PC-3 (cell line): ENCODE data around the gene WNT1. TPM values are rescaled to one million over a fixed set of nuclear protein-coding genes. Genes with fewer than 3 reads are reported as not detected.

Experiments used
- ATAC-seq: fragments of 200-7000 bp; cut with Tn5 transposase; 2 replicates; pipeline ENCODE4 v1.9.1; 2020; ENCODE audit warnings: mild to moderate bottlenecking, moderate library complexity
- BruUV-seq: library from RNA; stranded (reverse); fragments of 400-500 nt; replicated peaks from 2 replicates; lab custom pipeline; 2021; lab: Mats Ljungman, UMichigan
- CTCF ChIA-PET: fragments of 300-600 bp; sonication (Branson Sonifier 250); formaldehyde crosslinking; loops from one replicate; lab custom pipeline; 2022; ENCODE audit warnings: antibody characterized with exemption; lab: Charles Lee
- POLR2A ChIA-PET: fragments of 300-600 bp; sonication (Branson Sonifier 250); formaldehyde crosslinking; loops from one replicate; lab custom pipeline; 2022; ENCODE audit warnings: antibody characterized with exemption; ENCODE audit not compliant: unreplicated experiment; lab: Charles Lee
- DNase-seq: peaks from one replicate; pipeline ENCODE4 v3.0.0-alpha.2; 2015
- H2AFZ ChIP-seq: fragments of 300-600 bp; sonication (generic); 2 replicates; pipeline ENCODE4 v1.6.0; 2016; ENCODE audit warnings: antibody characterized with exemption, low read length
- H3F3A ChIP-seq: fragments of 300-600 bp; sonication (generic); one replicate; pipeline ENCODE4 v1.6.0; 2017; ENCODE audit warnings: antibody characterized with exemption, low read length, control low read depth, mild to moderate bottlenecking; ENCODE audit not compliant: unreplicated experiment
- H3K27ac ChIP-seq: fragments of 300-600 bp; sonication (generic); 2 replicates; pipeline ENCODE4 v1.5.1; 2016; ENCODE audit warnings: mild to moderate bottlenecking, low read length
- H3K27me3 ChIP-seq: fragments of 300-600 bp; sonication (generic); 2 replicates; pipeline ENCODE4 v1.6.1; 2016; ENCODE audit warnings: low read length, mixed read lengths
- H3K36me3 ChIP-seq: fragments of 300-600 bp; sonication (generic); 2 replicates; pipeline ENCODE4 v1.6.1; 2016; ENCODE audit warnings: low read depth, mixed run types, low read length, mixed read lengths
- H3K4me1 ChIP-seq: fragments of 300-600 bp; sonication (generic); 2 replicates; pipeline ENCODE4 v1.5.1; 2016; ENCODE audit warnings: low read length; ENCODE audit not compliant: insufficient read depth
- H3K4me2 ChIP-seq: fragments of 300-600 bp; sonication (generic); 2 replicates; pipeline ENCODE4 v1.6.0; 2016; ENCODE audit warnings: low read length
- H3K4me3 ChIP-seq: fragments of 300-600 bp; sonication (generic); 2 replicates; pipeline ENCODE4 v1.5.1; 2016; ENCODE audit warnings: mild to moderate bottlenecking, low read length, mixed read lengths
- H3K79me2 ChIP-seq: fragments of 300-600 bp; sonication (generic); 2 replicates; pipeline ENCODE4 v1.6.1; 2017; ENCODE audit warnings: low read length, mixed read lengths
- H3K9ac ChIP-seq: fragments of 300-600 bp; sonication (generic); 2 replicates; pipeline ENCODE4 v1.6.0; 2016; ENCODE audit warnings: mild to moderate bottlenecking, low read length
- H3K9me2 ChIP-seq: fragments of 300-600 bp; sonication (generic); replicated peaks from 2 replicates; pipeline ENCODE4 v1.6.1; 2016; ENCODE audit warnings: mixed run types, low read length, mixed read lengths
- H3K9me3 ChIP-seq: fragments of 300-600 bp; sonication (generic); 2 replicates; pipeline ENCODE4 v1.6.1; 2016; ENCODE audit warnings: low read length, mixed read lengths
- H4K20me1 ChIP-seq: fragments of 300-600 bp; sonication (generic); 2 replicates; pipeline ENCODE4 v1.6.1; 2016; ENCODE audit warnings: low read length, mixed read lengths
- EZH2 ChIP-seq: fragments of 300-600 bp; sonication (generic); IDR thresholded peaks from one replicate; pipeline ENCODE4 v1.6.1; 2017; ENCODE audit warnings: antibody characterized with exemption, mild to moderate bottlenecking, low read length; ENCODE audit not compliant: unreplicated experiment
- EZH2phosphoT487 ChIP-seq: fragments of 300-600 bp; sonication (generic); IDR thresholded peaks from 2 replicates; pipeline ENCODE4 v1.6.1; 2018; ENCODE audit warnings: mild to moderate bottlenecking, antibody characterized with exemption, low read length, borderline replicate concordance
- intact Hi-C: fragments of 100-400 bp; cut with micrococcal nuclease; formaldehyde crosslinking; loops from 2 replicates; pipeline ENCODE4 v1.9.0; 2023
- total RNA-seq: library from RNA; depleted of rRNA; stranded (reverse); fragments of >200 nt; gene quantifications from 2 replicates; pipeline ENCODE4 v1.2.3, GENCODE V29; 2014
- TF ChIP-seq, protein P1 (sequence below): fragments of 300-600 bp; sonication (generic); conservative IDR thresholded peaks from 2 replicates; pipeline ENCODE4 v1.5.1; 2017; ENCODE audit warnings: antibody characterized with exemption, low read depth, mild to moderate bottlenecking, low read length

Gene WNT1
- total RNA-seq, 1 experiment from 2014 or later, result not detected

GRCh38 chr12:48940181-48940580 is 37.9 kb upstream of the WNT1 start:
- Histone ChIP-seq H3K27me3 (no peaks in the 10 kb centered on the region), H3K36me3 (peaks cover 40% of the 10 kb centered on the region), H3K4me3 (no peak overlapping the region), H2AFZ (no peak overlapping the region), H3K79me2 (peaks cover 30% of the 10 kb centered on the region), H3K27ac (no peak overlapping the region), H3K9ac (no peak overlapping the region), H3K4me1 (no peaks in the 10 kb centered on the region), H3K9me2 (no peaks in the 10 kb centered on the region), H4K20me1 (peaks cover 14% of the 10 kb centered on the region; the same call in 1 of the 2 replicates), H3F3A (no peaks in the 10 kb centered on the region), H3K4me2 (no peak overlapping the region), H3K9me3 (no peaks in the 10 kb centered on the region)
- no TSS peak for BruUV-seq
- ATAC-seq (no peak), DNase-seq (no peak)
- intact Hi-C loops, result no loop called here
- ChIA-PET CTCF (interaction anchor here (0.5 kb wide), 1 partner anchor 10 kb away, joined by 3 read pairs; no protein-coding TSS in a partner anchor), POLR2A (interaction anchor here (0.5 kb wide), 1 partner anchor 821 kb away, joined by 4 read pairs; the partner anchor contains the start of gene PFKM)
- TF ChIP-seq EZH2 (no peak), EZH2phosphoT487 (no peak)
- TF ChIP-seq, protein P1, sequence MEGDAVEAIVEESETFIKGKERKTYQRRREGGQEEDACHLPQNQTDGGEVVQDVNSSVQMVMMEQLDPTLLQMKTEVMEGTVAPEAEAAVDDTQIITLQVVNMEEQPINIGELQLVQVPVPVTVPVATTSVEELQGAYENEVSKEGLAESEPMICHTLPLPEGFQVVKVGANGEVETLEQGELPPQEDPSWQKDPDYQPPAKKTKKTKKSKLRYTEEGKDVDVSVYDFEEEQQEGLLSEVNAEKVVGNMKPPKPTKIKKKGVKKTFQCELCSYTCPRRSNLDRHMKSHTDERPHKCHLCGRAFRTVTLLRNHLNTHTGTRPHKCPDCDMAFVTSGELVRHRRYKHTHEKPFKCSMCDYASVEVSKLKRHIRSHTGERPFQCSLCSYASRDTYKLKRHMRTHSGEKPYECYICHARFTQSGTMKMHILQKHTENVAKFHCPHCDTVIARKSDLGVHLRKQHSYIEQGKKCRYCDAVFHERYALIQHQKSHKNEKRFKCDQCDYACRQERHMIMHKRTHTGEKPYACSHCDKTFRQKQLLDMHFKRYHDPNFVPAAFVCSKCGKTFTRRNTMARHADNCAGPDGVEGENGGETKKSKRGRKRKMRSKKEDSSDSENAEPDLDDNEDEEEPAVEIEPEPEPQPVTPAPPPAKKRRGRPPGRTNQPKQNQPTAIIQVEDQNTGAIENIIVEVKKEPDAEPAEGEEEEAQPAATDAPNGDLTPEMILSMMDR, result no peak

DNA sequence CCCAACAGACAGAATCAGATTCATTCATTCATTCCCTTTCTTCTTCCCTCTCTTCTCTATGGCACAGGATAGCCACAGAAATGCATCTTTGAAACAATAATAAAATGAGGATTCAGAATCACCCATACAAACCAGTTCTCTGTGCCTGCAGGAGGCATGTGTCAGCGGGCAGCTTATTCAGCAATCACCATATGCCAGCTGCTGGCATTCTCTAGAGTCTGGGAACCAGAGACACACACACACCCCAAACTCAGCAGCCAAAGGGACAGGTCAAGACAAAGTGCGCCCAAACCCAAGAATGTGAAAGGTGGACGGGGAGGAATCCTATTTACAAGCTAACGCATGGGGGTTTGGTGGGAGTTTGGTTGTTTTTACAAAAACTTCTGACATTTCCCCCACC is 34.9 kb upstream of the WNT1 start:
- Histone ChIP-seq H3K4me1 (no peaks in the 10 kb centered on the region), H4K20me1 (peaks cover 12% of the 10 kb centered on the region; the same call in 1 of the 2 replicates), H3K27ac (no peak overlapping the region), H3K27me3 (no peaks in the 10 kb centered on the region), H3K9me2 (no peaks in the 10 kb centered on the region), H2AFZ (no peak overlapping the region), H3K4me3 (no peak overlapping the region), H3K9me3 (no peaks in the 10 kb centered on the region), H3K9ac (no peak overlapping the region), H3K4me2 (no peak overlapping the region), H3K79me2 (peaks cover 59% of the 10 kb centered on the region), H3K36me3 (peaks cover 23% of the 10 kb centered on the region), H3F3A (no peaks in the 10 kb centered on the region)
- no TSS peak for BruUV-seq
- intact Hi-C loops, result no loop called here
- no peak for ATAC-seq
- TF ChIP-seq EZH2 (no peak), EZH2phosphoT487 (no peak)
- TF ChIP-seq, protein P1, result no peak
- DNase-seq, result no peak
- ChIA-PET POLR2A (interaction anchor here (0.6 kb wide), 1 partner anchor 97 kb away, joined by 3 read pairs; no protein-coding TSS in a partner anchor), CTCF (no interaction called here)

GRCh38 chr12:48946205-48946604 is 31.9 kb upstream of the WNT1 start:
- no peak overlapping the region for H2AFZ ChIP-seq
- POLR2A ChIA-PET, result no interaction called here
- H3F3A ChIP-seq, result no peaks in the 10 kb centered on the region
- no peak overlapping the region for H3K4me3 ChIP-seq
- CTCF ChIA-PET, result no interaction called here
- BruUV-seq, result no TSS peak
- no peaks in the 10 kb centered on the region for H3K27me3 ChIP-seq
- ATAC-seq (no peak), DNase-seq (no peak)
- H4K20me1 ChIP-seq, result peaks cover 17% of the 10 kb centered on the region; the same call in 1 of the 2 replicates
- H3K9ac ChIP-seq, result no peak overlapping the region
- no peaks in the 10 kb centered on the region for H3K9me2 ChIP-seq
- H3K9me3 ChIP-seq, result no peaks in the 10 kb centered on the region
- no peak for TF ChIP-seq EZH2
- TF ChIP-seq EZH2phosphoT487, result no peak
- TF ChIP-seq, protein P1, result no peak
- peaks cover 3% of the 10 kb centered on the region; the same call in 1 of the 2 replicates for H3K36me3 ChIP-seq
- H3K4me2 ChIP-seq, result no peak overlapping the region
- peaks cover 88% of the 10 kb centered on the region for H3K79me2 ChIP-seq
- H3K4me1 ChIP-seq, result no peaks in the 10 kb centered on the region
- no peak overlapping the region for H3K27ac ChIP-seq
- intact Hi-C loops, result no loop called here
